HG03139 (cell line): ENCODE results near the gene TAF4.

Source experiments
- ATAC-seq: cut with Tn5 transposase; IDR thresholded peaks from one replicate; pipeline ENCODE4 v1.9.1; 2021; ENCODE audit not compliant: unreplicated experiment

TAF4 gene

DNA sequence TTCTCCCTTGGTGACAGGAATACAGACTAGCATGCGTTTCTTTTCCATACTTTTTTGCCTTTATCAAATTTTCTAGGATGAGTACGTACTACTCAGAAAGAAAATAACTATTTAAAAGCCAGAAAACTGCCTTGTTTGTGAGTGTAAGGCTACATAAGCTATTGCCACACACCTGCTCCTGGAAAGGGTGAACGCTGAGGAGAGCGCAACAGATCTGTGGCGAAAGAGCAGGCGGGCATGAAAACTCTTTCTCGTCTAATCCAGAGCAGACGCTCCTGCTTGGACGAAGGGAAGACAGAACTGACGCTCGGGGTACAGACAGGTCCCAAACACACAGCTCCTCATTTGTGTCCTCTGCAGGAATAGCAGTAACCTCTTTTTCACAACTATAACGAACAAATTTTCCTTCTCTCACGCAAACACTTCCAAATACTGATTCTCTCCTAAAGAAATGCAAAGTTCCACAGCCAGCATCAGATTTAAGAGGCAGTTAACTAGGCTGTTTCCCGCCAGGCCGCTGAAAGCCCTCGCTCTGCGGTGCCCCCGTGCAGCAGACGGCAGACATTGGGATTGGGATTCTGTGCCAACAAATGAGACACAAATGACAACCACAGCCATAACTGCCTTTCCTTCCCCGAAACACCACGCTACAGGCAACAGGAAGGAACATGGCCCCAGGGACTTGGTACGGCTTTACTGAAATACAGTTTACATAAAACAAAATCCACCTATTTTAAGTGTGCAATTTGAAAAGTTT is 20.0 kb downstream of the TAF4 start:
- ATAC-seq = no peak

DNA sequence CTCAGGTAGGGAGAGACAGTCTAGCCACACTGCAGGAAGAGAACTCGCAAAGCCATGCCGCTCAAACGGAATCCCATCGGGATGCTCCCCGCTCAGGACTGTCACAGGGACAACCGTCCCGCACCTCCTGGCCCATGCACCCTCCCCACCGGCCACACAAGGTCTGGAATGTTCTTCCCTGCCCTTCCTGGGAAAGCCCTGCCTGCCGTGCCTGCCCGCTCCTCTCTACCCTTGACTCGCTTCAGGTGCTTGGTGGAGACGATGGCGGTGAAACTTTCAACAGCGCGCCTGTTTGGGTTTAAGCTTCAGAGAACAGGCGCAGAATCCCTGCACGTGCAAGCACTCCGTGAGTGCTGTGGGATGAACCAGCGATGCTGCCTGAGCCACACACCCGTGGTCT is 20.6 kb downstream of the TAF4 start:
- no peak for ATAC-seq

DNA sequence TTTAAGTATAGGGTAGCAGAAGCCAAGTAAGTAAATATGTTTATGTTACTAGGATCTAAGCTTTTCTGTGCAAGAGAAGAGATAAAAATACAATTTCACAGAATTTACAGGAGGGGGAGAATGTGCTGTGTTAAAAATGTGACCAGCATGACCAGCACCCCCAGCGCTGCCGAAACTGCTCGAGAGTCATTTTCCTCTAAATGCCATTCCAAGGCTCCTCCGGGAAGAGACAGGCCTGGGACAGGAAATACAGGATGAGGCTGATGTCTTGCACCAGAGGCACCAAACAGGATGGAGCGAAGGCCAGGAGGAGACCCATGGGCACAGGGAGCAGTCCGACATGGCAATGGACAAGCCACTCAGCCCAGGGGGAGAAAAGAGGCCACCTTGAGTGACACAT is 21.1 kb downstream of the TAF4 start:
- no peak for ATAC-seq

GRCh38 chr20:62043131-62043914 is 22.4 kb downstream of the TAF4 start:
- no peak for ATAC-seq

GRCh38 chr20:62042025-62042820 is 23.5 kb downstream of the TAF4 start:
- no peak for ATAC-seq

DNA sequence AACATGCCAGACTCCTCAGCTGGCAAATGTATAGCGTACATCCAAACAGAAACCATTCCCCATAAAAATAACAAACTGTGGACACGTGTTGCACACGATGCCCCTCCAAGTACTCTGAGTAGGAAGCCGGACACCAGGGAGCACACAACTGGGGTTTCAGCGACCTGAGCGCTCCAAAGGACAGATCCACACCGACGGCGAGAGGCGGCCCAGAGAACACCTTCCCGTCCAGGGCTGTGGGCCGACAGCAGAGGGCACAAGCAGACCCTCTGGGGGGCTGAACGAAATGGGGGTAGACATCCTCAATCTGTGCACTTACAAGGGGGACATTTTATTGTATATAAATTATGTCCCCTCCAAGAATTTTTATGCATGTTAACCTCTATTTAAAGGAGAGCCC is 24.7 kb downstream of the TAF4 start:
- ATAC-seq = no peak

DNA sequence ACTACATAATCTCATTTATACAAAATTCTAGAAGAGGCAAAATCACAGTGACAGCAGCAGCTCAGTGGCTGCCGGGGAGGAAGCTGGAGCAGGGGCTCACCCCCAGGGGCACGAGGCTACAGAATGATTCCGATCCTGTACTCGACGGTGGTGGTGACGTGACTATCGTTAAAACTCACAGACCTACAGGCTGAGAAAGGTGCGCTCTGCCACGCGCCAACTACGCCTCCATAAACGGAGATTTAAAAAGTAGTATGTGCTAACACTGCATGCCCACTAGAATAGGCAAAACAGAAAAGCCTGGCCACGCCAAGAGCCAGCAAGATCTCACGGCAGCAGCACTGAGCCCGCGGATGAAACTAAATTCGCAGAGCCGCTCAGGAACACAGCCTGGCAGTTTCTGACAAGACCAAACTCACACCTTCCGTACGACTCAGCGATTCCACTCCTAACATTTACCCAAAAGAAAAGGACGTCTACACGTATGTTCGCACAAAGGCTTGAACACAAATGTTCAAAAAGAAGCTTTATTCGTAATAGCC is 25.2 kb downstream of the TAF4 start:
- ATAC-seq = no peak

- ATAC-seq = no peak
Measured at GRCh38 chr20:62039738-62040137, 25.9 kb downstream of the TAF4 start.

DNA sequence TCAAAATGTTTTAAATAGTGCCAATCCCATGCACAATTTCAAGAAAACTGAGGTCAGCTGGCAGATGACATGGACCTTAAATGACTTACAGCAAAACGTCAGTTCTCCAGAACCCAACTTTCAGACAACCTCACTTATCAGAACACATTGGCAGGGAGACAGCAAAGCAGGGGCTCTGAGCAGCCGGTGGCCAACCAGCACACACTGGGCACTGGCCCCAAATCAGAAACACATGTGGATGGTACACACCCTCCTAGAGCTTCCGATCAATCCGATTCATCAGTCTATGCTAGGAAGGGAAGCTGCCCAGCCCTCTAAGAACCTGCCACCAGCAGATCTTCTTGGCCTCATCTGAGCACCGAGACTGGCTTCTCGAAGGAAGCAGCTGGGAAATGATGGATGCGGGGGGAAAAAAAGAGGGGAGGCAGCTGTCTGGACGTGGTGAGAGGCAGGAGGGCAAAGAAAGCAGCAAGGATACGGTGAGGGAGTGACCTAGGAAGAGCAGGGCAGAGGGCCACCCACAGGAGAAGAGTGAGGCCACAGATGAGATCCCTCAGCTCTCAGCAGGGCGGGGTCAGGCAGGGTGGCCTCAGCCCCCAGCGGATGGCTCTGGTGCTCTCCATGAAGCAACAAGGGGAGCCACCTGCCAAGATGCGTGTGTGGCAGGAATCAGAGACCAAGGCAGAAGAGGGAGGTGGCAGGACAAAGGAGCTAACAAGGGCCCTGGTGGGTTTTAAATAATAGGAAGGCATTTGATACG is 32.9 kb downstream of the TAF4 start:
- no peak for ATAC-seq

DNA sequence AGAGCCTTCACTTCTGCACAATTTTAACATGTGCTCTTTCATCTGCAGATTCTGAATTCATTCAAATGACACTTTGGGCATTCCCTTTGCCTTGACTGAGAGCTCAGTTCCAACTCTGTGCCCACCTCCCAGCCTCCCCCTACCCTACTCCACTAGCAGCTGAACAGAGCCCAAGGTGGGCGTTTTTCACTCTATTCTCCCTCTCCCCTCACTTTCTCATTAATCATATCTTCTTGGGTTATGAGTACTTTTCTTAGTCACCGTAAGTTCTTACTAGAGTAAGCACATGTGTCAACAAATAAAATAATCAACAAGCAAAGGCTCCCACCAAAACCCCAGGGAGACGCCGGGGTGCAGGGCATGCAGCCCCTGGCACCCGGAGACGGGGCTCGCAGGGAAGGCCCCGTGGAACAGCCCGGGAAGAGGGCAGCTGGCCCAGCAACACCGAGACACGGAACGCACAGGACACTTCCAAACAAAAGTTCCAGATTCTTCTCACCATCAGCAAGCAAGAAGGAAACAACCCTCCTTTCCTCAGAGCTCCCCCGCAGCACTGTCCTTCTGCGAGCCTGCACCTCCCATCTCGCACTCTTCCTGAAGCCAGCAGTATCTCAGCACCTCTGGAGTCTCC is 34.1 kb downstream of the TAF4 start:
- no peak for ATAC-seq

GRCh38 chr20:62030834-62031434 is 34.7 kb downstream of the TAF4 start:
- no peak for ATAC-seq

- no peak for ATAC-seq
Measured at GRCh38 chr20:62030357-62030756, 35.3 kb downstream of the TAF4 start.

DNA sequence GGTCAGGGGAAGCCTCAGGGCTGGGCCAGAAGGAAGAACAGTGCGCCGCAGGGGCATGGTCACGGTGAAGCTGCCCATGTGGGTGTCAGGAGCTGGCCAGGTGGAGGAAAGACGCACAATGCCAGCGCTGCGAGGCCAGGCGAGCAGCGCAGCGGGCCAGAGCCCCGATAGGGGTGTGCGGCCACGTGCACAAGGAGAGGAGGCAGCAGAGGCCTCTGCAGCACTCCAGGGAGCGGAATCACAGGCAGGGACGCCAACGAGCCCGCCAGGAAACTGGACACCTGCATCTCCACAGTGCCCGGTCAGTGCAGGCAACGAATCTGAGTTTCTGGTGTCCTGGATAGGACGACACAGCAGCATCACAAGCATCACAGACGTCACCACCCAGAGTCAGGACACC is 35.7 kb downstream of the TAF4 start:
- ATAC-seq = no peak

DNA sequence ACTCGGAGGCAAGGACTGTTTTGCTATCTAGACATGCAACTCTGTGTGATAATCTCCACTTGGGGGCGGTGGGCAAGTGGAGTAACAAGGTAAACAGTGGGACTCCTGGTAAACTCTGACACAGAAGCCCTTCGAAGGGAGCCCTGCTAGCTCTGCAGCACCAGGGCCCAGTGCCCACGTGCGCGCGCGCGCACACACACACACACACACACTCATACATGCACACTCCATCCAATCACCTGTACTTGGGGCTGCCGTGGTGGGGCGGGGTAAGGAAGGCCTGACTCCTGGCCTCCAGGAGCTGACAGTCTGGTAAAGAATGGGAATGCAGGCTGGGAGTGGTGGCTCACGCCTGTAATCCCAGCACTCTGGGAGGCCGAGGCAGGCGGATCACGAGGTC is 36.4 kb downstream of the TAF4 start:
- no peak for ATAC-seq

DNA sequence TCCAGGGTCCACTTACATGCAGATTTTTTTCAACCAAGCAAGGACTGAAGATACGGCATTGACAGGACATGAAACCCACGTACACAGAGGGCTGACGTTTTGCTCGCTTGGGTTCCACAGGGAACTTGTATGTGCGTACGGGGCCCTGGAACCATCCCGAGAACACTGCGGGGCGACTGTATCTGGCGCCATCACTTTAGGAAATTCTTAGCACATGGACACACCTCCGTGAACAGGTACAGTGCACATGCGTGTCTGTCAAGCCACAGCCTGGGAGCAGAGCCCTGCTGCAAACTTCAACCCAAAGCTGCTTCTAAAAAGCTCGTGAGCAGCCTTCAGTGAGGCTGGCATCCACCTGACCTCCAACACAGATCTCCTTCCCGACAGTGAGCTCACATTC is 37.3 kb downstream of the TAF4 start:
- no peak for ATAC-seq

DNA sequence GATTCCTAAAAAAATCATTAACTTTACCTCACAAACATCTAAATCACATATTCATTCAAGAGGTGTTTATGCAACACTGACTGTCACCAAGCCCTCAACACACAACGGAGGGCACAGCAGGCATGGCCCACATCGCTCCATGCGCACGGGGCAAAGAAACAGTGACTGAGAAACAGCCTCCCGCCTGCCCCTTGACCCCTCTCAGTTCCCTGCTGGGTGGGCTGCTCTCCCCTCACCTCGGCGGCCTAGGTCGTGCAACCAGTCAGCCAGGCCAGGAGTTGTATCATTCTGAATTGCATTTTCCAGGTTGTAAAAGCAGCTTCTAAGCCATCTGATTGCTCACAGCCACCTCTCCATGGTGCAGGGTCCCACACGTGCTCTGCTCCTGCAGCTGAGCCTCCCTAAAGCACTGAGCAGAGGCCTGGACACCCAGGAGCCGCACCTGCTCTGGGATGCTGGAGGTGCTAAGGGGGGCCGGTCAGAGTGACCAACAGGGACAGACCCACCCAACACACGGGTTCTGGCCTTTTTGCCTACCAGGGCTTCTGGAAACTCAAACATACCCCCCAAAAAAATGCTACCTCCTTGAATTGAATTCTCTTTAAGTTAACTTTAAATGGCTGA is 37.9 kb downstream of the TAF4 start:
- ATAC-seq = no peak

DNA sequence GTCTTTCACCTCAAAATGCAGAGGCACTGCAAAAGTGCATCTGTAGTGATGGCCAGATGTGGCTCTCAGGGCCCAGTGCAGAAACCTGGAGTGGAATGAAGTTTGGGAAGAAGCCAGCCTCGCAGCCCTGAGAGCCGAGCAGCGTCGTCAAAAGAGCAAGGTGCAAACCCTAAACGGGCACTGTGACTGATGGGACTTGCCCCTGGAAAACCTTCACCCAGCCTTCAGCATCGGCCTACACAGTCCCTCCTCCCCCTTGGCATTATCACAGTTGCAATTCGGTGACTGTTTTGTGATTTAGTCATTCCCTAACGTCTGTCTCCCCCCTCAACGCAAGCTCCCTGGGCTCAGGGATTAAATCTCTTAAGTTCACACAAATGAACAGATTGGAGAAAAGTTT is 38.6 kb downstream of the TAF4 start:
- ATAC-seq = no peak

DNA sequence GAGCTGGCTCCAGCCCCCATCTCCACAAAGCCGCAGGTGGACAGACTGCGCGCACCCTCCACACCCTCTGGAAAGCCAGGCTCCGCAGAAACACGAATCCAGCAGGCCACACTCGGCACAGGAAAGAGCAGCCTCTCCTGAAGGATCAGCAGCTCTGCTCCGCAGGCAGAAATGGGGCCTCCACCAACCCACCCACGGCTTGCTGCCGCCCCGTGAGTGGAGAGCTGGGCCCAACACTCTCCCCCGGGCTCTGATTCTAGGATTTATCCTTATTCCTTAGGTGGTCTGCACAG is 39.2 kb downstream of the TAF4 start:
- ATAC-seq = no peak

- ATAC-seq = no peak
Measured at GRCh38 chr20:62025832-62026563, 39.7 kb downstream of the TAF4 start.
